ENCODE measurements around the gene SMIM41.

DNA sequence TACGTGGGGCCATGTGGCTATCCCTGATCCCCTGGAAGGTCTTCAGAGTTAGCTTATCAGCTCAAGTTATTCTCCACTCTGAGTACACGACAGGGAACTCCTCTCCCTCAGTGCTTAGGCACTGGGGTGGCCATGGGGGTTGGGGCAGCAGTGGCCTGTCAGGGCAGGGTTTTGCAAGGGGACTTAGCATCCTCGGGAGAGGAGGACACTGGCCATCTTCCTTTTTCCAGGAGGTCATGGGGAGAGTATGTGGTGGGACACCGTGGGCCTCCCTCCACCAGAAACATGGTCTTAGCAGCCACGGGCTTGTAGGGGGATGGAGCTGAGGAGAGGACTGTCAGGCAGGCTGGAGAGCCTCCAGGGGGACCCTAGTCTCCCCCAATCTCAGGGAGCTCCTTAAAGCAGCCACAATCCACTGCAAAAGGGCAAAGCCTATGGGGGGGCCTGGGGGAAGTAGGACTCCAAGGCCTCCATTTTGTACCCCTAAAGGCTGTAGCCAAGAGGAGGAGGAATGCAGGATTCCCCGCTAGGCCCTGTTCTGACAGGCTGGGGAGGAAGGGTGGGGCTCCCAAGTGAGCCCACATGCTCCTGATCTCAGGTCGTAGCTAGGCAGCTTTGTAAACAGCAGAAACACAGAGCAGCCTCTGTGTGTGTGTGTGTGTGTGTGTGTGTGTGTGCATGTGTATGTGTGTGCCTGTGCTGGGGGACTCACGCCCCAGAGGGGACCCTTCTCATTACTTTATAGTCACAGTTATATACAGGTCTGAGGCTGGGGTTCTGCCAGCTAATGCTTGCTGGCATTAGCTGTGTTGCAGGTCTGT, 75.8 kb downstream of the SMIM41 start:
- no peak for TF ChIP-seq POLR2A (IDR thresholded peaks at IDR 0.05)
- TF ChIP-seq, protein P1, sequence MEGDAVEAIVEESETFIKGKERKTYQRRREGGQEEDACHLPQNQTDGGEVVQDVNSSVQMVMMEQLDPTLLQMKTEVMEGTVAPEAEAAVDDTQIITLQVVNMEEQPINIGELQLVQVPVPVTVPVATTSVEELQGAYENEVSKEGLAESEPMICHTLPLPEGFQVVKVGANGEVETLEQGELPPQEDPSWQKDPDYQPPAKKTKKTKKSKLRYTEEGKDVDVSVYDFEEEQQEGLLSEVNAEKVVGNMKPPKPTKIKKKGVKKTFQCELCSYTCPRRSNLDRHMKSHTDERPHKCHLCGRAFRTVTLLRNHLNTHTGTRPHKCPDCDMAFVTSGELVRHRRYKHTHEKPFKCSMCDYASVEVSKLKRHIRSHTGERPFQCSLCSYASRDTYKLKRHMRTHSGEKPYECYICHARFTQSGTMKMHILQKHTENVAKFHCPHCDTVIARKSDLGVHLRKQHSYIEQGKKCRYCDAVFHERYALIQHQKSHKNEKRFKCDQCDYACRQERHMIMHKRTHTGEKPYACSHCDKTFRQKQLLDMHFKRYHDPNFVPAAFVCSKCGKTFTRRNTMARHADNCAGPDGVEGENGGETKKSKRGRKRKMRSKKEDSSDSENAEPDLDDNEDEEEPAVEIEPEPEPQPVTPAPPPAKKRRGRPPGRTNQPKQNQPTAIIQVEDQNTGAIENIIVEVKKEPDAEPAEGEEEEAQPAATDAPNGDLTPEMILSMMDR (IDR thresholded peaks at IDR 0.05), result no peak

Data from testis (tissue), 2 donors.